Activated CD4-positive, CD25-positive, alpha-beta regulatory T cell (primary cell): Measurements from ENCODE around the gene NPIPB13.
"Not testable (repeated sequence)": the region's sequence is repeated elsewhere in the genome, so short reads cannot be mapped to it uniquely, and the experiment has no call there.

Experiments
- DNase-seq, 4 experiments: peaks; one replicate each; lab custom pipeline; 2025; lab: John Stamatoyannopoulos, UW

NPIPB13 gene

GRCh38 chr16:30248379-30248778 lies at the start of gene NPIPB13:
Gene NPIPB13, minus strand, starts transcription at chr16:30248479. Its CDS starts 2,906 bp downstream, at chr16:30245573.
- DNase-seq, result not testable (repeated sequence)

- DNase-seq, result not testable (repeated sequence)
Measured at GRCh38 chr16:30282357-30282756, 34.1 kb upstream of the NPIPB13 start.

DNA sequence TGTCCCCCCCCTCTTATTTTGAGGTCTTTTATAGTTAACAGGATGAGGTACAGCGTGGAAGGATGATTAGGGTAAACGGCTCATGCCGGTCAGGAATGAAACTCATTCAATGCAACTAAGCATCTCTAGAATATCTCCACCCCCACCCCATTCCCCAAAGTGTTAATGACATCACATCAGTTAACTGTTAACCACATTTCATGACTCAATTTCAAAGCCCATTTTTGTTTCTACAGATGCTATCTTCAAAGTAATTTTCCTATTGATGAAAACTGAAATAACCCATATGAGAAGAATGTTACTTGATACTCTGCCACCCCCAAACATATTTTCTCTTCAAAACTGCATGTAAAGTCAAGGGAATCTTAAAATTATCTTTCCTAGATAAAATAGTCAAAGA lies 30.2 kb upstream of the NPIPB13 start:
- not testable (repeated sequence) for DNase-seq

DNA sequence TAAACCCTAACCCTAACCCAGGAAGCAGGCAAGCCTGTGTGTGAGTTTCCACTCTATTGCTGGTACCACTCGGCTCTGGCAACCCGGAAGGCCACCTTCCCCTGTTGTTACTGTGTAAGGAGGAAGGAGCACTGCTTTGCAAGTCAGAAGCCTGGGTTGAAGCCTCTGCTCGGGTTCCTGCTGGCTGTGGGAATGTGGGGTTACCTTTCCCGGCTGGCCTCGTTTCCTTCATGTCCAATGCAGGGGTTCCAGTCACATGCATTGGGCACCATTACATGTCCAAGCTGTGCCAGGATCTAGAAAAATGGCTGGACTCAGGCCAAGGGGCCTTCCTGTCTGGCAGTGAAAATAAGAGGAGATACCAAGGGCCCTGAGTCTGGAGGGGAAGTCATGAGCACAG lies 31.2 kb downstream of the NPIPB13 start:
- not testable (repeated sequence) for DNase-seq

DNA sequence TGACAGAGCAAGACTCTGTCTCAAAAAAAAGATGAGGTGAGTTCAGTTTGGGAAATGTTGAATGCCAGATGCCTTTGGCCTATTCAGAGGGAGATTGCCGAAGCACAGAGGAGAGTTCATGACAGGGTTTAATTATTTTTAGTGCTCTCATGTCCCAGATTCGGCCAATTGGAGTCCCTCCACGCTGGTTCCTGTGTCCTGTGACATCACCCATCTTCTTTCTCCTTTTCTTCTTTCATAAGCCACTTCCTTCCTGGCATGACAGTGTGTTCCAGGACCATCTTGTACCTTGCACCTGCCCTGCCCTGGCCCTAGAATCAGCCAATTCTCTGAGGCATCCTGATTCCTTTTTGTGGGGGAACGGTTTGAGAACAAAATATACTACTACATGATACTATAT lies 36.9 kb downstream of the NPIPB13 start:
- not testable (repeated sequence) for DNase-seq

DNA sequence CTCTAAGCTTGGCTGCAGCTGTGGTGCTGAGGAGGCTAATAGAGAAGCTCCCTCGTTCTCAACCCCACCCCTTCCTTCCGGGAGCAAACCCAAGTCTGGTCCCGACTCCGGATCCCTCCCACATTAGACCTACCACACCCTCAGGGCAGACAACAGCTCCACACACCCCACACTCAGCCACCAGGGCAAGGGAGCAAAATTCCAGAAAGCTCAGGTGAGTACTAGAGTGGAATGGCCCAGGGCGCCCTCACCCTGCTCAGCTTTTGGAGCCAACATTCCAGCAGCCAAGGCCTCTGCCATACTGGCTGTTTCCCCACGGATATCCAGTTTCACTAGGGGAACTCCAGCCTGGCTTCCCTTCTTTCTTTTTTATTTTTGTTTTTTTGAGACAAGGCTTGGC lies 39.2 kb downstream of the NPIPB13 start:
- DNase-seq, result not testable (repeated sequence)

DNA sequence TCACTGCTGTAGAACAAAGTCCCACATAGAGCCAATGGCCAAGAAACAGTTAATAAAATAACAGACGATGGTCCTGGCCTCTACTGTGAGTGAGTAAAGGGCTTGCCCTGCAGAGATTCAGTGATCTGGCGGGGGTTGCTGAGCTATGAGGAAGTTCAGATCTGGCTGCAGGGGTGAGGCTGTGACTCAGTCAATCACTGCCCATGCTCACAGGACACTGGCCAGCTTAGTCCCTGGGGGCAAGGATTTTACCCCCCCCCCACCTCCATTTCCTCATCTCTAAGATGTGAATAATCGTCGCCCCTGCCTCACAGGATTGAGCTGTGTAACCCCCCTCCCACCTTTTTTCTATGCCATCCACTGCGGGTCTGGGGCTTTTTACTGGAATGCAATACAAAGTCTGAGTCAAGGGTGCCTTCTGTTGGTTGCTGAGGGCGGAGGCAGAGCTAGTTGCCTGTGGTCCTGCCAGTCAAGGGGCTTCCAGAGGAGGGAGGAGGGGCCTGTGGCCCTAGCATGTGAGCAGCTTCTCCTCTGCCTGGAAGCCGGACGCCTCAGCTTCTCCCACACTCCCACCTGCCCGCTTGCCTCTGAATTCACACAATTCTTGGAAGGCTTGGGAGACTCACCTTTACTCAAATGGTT lies 41.1 kb downstream of the NPIPB13 start:
- DNase-seq, result not testable (repeated sequence)

- DNase-seq, result not testable (repeated sequence)
Measured at GRCh38 chr16:30206252-30206651, 42.0 kb downstream of the NPIPB13 start.

GRCh38 chr16:30205541-30206236 lies 42.6 kb downstream of the NPIPB13 start:
- DNase-seq, result not testable (repeated sequence)

- not testable (repeated sequence) for DNase-seq
Measured at GRCh38 chr16:30199608-30200343, 48.5 kb downstream of the NPIPB13 start.

GRCh38 chr16:30199049-30199448 lies 49.2 kb downstream of the NPIPB13 start, which contains the start of gene SULT1A3:
Gene SULT1A3, plus strand, starts transcription at chr16:30199255. Its CDS starts 1,474 bp downstream, at chr16:30200729.
- DNase-seq, result not testable (repeated sequence)
